Epithelial cell of esophagus (primary cell): ENCODE results near the gene ZNF222.

ENCODE experiments used
- DNase-seq: peaks from one replicate; pipeline ENCODE4 v3.0.0; 2010; ENCODE audit warnings: low read depth
- H3K4me3 ChIP-seq: 2 replicates; pipeline ENCODE4 v1.5.1; 2011; ENCODE audit warnings: mild to moderate bottlenecking, low read length, control low read depth
- TF ChIP-seq, protein P1 (sequence below): IDR thresholded peaks from 2 replicates; pipeline ENCODE4 v1.5.1; 2011; ENCODE audit warnings: low read depth, mild to moderate bottlenecking, low read length, control low read depth, inconsistent platforms; ENCODE audit not compliant: insufficient read depth; ENCODE audit errors: missing control alignments

Gene ZNF222

DNA sequence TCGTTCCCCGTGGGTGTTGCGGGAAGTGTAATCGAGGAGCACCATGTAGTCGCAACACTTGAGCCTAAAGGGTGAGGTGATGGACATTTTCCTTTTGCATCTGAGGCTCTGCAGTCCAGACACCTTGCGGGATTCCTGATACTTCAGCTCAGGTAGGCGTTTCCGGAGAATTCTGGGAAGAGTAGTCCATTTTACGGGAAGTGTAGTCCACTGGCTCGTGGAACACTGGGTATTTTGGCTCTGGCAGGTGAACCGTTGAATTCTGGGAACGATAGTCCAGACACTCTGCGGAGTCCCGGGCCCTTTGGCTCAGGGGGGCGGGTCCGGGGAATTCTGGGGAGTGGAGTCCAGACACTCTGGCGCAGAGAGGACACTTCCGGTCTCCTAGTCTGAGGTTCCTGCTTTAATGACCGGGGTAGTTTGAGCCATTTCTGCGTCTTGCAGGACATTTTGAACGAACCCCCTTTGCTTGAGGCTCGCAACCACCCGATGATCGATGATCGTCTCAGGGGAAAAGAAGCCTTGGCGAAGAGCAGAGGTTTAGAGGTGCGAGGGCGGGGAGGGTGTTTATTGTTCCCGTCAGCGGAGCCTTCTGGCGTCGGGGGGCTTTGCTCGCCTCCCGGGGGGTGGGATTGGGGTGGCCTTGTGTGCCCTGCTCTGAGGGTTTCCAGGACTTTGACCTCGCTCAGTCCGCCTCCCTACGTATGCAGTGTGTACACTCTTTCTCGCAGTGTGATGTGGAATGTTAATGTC lies 26.6 kb downstream of the ZNF222 start, which contains the start of gene ZNF223:
Gene ZNF223, plus strand, starts transcription at position 387 of the 753 bp plus-strand sequence. CDS start 3,141 bp downstream, outside the sequence.
- TF ChIP-seq, protein P1, sequence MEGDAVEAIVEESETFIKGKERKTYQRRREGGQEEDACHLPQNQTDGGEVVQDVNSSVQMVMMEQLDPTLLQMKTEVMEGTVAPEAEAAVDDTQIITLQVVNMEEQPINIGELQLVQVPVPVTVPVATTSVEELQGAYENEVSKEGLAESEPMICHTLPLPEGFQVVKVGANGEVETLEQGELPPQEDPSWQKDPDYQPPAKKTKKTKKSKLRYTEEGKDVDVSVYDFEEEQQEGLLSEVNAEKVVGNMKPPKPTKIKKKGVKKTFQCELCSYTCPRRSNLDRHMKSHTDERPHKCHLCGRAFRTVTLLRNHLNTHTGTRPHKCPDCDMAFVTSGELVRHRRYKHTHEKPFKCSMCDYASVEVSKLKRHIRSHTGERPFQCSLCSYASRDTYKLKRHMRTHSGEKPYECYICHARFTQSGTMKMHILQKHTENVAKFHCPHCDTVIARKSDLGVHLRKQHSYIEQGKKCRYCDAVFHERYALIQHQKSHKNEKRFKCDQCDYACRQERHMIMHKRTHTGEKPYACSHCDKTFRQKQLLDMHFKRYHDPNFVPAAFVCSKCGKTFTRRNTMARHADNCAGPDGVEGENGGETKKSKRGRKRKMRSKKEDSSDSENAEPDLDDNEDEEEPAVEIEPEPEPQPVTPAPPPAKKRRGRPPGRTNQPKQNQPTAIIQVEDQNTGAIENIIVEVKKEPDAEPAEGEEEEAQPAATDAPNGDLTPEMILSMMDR, result no peak
- peak within 1 kb of the TSS; percentile 93 for H3K4me3 ChIP-seq

DNA sequence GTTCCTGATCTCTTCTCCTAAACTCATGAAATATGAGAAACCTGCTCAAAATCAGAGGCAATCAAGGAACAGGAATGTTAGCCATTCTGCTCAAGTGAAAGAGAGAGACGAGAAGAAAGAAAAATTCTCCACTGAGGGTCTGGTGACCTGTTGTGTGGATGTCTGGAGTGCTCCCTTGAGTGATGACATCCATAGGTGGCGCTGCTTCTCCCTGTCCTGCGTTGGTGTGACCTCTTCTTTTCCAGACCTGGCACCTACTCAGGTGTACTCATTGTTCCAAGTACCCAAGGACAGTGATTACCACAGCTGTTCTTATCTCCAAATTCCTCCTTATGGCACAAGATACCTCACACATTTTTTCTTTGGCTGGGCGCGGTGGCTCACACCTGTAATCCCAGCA lies 30.7 kb downstream of the ZNF222 start:
- no peak for DNase-seq
- no peak overlapping the region for H3K4me3 ChIP-seq
- TF ChIP-seq, protein P1, result no peak

More for the DNA sequence above, 26.6 kb downstream of the ZNF222 start, which contains the start of gene ZNF223:
- peak; percentile 97 for DNase-seq

DNA sequence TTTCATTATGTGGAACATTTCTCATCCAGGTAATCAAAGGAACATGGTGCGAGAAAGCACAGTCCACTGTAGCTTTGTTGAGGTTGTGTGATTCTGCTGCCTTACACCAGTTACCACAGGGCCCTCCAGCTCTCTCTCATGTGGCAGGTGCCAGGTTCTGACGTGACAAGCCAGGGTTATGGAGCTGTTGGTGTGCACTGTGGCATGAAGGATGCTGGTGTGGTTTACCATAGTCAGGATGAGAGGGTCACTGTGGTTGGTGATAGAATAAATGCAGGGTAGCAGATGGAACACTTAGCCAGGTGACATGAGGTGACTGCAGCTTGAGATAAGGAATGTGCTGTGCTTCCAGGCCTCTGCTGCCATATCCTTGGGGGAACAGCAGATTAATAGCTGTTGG lies 34.0 kb downstream of the ZNF222 start:
- DNase-seq, result no peak
- H3K4me3 ChIP-seq, result no peak overlapping the region
- TF ChIP-seq, protein P1, result no peak

DNA sequence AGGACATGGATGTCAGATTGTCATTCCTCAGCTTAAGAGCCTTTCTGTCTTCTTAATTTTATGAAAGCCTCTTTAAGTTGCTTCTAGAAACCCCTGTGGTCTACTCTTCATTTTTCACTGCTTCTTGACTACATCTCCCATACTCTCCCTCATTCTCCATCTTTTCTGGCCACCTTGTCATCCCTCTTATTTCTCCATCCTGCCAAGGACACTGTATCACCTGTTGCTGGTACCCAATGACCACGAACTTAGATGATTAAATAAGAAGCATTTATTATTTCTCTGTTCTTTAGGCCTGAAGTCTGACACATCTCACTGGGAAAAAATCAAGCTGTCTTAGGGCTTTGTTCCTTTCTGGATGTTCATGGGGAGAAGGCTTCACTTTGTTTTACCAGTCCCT lies 35.9 kb downstream of the ZNF222 start:
- no peak for DNase-seq
- TF ChIP-seq, protein P1, result no peak
- no peak overlapping the region for H3K4me3 ChIP-seq

DNA sequence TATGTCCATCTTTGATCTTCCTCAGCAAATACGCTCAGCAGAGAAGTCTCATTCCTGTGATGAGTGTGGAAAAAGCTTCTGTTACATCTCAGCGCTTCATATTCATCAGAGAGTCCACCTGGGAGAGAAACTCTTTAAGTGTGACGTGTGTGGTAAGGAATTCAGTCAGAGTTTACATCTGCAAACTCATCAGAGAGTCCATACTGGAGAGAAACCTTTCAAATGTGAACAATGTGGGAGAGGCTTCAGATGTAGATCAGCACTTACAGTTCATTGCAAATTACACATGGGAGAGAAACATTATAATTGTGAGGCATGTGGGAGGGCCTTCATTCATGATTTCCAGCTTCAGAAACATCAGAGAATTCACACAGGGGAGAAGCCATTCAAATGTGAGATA lies 41.1 kb downstream of the ZNF222 start:
- TF ChIP-seq, protein P1, result no peak
- DNase-seq, result no peak
- H3K4me3 ChIP-seq, result no peak overlapping the region

DNA sequence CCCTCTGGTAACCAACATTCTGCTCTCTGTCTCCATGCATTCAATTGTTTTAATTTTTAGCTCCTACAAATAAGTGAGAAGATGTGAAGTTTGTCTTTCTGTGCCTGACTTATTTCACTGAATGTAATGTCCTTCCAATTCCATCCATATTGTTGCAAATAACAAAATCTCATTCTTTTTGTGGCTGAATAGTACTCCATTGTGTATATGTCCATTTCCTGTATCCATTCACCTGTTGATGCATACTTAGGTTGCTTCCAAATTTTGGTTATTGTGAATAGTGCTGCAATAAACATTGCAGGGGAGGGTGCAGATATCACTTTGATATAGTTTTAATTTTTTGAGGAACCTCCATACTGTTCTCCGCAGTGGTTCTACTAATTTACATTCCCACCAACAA lies 44.2 kb downstream of the ZNF222 start:
- no peak overlapping the region for H3K4me3 ChIP-seq
- DNase-seq, result no peak
- TF ChIP-seq, protein P1, result no peak
